ENCODE measurements around the gene CHST9. TPM values are rescaled to one million over a fixed set of nuclear protein-coding genes. Genes with fewer than 3 reads are reported as not detected.

Gene CHST9
- total and polyA plus RNA-seq, 2 of the 13 experiments (the other 11 are each of a cell fraction or from before 2014, with no cell fraction given): 3.2 to 9.6 TPM

DNA sequence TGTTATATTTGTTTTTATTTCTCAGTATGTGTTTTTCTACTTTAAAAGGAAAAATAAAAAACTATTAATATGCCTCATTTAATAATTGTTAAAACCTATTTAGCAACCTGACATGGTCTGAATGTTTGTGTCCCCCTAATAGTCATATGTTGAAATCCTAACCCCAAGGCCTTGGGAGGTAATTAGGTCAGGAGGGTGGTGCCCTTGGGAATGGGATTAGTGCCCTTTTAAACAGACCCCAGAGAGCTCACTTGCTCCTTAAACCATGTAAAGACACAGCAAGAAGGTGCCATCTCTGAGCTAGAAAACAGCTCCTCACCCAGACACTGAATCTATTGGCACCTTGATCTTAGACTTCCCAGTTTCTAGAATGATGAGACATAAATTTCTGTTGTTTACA lies 71.8 kb downstream of the CHST9 start:
- Histone ChIP-seq H3K36me3 (replicated peaks in 1 of 2; ENCODE audit: control insufficient read depth in 1 of 2, insufficient read depth in 2 of 2, low read length in 2 of 2) (no peaks in the 10 kb centered on the region; a peak in 1 of 5 replicates), H3K4me3 (replicated peaks in 1 of 3; ENCODE audit: insufficient read depth in 1 of 3, low read depth in 2 of 3, low read length in 3 of 3) (no peak overlapping the region), H3K27me3 (ENCODE audit: control insufficient read depth in 1 of 2, insufficient read depth in 2 of 2, low read length in 2 of 2) (no peaks in the 10 kb centered on the region), H3K79me2 (ENCODE audit: insufficient read depth, low read length) (no peaks in the 10 kb centered on the region), H4K20me1 (ENCODE audit: insufficient read depth, low read length) (no peaks in the 10 kb centered on the region), H3K27ac (ENCODE audit: extremely low read length, insufficient read depth, low read length) (no peak overlapping the region), H3K4me1 (ENCODE audit: insufficient read depth, low read length) (no peaks in the 10 kb centered on the region), H3K9me3 (ENCODE audit: low read length) (peaks cover 7% of the 10 kb centered on the region; the same call in 1 of the 2 replicates), H3K4me2 (ENCODE audit: low read depth, low read length) (no peak overlapping the region), H3K9ac (ENCODE audit: insufficient read depth, low read depth, low read length) (no peak overlapping the region), H2AFZ (ENCODE audit: low read length) (no peak overlapping the region)
- BruUV-seq (replicated peaks): no TSS peak
- in situ Hi-C loops (cut with HindIII; ENCODE audit: extremely low pct_ligation_motif_present, low pct_unique_long_range_greater_than_20kb) (no loop called here), intact Hi-C loops (cut with micrococcal nuclease; ENCODE audit: unreplicated experiment) (loop anchor here (5.0 kb wide), 1 partner anchor 326 kb away; no protein-coding TSS in a partner anchor)
- ChIA-PET CTCF (ENCODE audit: low intra/inter-chr PET ratio, low total read pairs) (no interaction called here), POLR2A (no interaction called here)
- FAIRE-seq (no peak), ATAC-seq (no peak), DNase-seq (ENCODE audit: low spot score) (no peak)
- TF ChIP-seq, protein P1, sequence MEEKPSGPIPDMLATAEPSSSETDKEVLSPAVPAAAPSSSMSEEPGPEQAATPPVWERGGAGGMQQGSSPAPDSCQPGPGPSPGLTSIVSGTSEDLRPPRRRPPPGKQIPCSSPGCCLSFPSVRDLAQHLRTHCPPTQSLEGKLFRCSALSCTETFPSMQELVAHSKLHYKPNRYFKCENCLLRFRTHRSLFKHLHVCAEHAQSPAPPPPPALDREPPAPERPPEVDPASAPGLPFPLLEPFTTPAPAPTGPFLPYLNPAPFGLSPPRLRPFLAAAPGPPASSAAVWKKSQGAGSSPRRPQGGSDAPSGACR (CRISPR knock-in tag; IDR thresholded peaks at IDR 0.05): no peak
- peak; percentile 98 for TF ChIP-seq ZNF264 (CRISPR knock-in tag; IDR thresholded peaks at IDR 0.05)

DNA sequence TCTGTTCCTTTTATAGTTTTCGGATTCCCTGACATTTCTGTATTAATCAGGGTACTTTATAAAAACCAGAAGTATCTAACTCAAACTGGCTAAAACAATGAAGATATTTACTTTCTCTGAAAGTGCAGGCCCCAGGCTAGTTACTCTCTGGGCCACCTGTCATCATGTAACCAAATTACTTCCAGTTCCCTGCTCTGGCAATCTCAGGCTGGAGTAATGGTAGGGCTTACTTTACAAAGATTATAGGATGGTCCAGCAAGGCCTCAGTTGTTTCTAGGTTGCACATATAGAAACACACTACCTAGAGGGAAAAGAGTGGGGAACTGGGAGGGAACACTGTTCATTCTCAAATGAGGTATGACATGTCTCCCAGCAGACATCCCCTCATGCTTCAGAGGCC lies 74.8 kb downstream of the CHST9 start:
- Histone ChIP-seq H3K27ac (ENCODE audit: extremely low read length, insufficient read depth, low read length) (no peak overlapping the region), H3K79me2 (ENCODE audit: insufficient read depth, low read length) (no peaks in the 10 kb centered on the region), H3K4me2 (ENCODE audit: low read depth, low read length) (no peak overlapping the region), H3K4me1 (ENCODE audit: insufficient read depth, low read length) (no peaks in the 10 kb centered on the region), H2AFZ (ENCODE audit: low read length) (no peak overlapping the region), H3K9me3 (ENCODE audit: low read length) (peaks cover 7% of the 10 kb centered on the region; the same call in 1 of the 2 replicates), H4K20me1 (ENCODE audit: insufficient read depth, low read length) (no peaks in the 10 kb centered on the region), H3K9ac (ENCODE audit: insufficient read depth, low read depth, low read length) (no peak overlapping the region), H3K27me3 (ENCODE audit: control insufficient read depth in 1 of 2, insufficient read depth in 2 of 2, low read length in 2 of 2) (no peaks in the 10 kb centered on the region), H3K36me3 (replicated peaks in 1 of 2; ENCODE audit: control insufficient read depth in 1 of 2, insufficient read depth in 2 of 2, low read length in 2 of 2) (no peaks in the 10 kb centered on the region; a peak in 1 of 5 replicates), H3K4me3 (replicated peaks in 1 of 3; ENCODE audit: insufficient read depth in 1 of 3, low read depth in 2 of 3, low read length in 3 of 3) (no peak overlapping the region)
- WGBS (ENCODE audit: low lambda C conversion rate): 91% methylated on average over 1 of the region's 1 CpG
- POLR2A ChIA-PET: no interaction called here
- no peak for ATAC-seq
- in situ Hi-C loops (cut with HindIII; ENCODE audit: extremely low pct_ligation_motif_present, low pct_unique_long_range_greater_than_20kb) (no loop called here), intact Hi-C loops (cut with micrococcal nuclease; ENCODE audit: unreplicated experiment) (loop anchor here (5.0 kb wide), 1 partner anchor 323 kb away; no protein-coding TSS in a partner anchor)
- TF ChIP-seq AHR (CRISPR knock-in tag; IDR thresholded peaks at IDR 0.05) (no peak), CHCHD3 (CRISPR knock-in tag; IDR thresholded peaks at IDR 0.05) (no peak), PAX8 (CRISPR knock-in tag; IDR thresholded peaks at IDR 0.05; ENCODE audit: borderline replicate concordance) (no peak), ZNF234 (CRISPR knock-in tag; conservative IDR thresholded peaks at IDR 0.05) (no peak), ZSCAN12 (CRISPR knock-in tag; IDR thresholded peaks at IDR 0.05) (no peak), ZNF138 (CRISPR knock-in tag; IDR thresholded peaks at IDR 0.05; ENCODE audit: low read depth) (no peak), TAF15 (IDR thresholded peaks at IDR 0.05; ENCODE audit: low read depth, low read length, poor library complexity, severe bottlenecking) (no peak), ZNF737 (CRISPR knock-in tag; IDR thresholded peaks at IDR 0.05; ENCODE audit: borderline replicate concordance) (no peak)
- TF ChIP-seq, protein P2, sequence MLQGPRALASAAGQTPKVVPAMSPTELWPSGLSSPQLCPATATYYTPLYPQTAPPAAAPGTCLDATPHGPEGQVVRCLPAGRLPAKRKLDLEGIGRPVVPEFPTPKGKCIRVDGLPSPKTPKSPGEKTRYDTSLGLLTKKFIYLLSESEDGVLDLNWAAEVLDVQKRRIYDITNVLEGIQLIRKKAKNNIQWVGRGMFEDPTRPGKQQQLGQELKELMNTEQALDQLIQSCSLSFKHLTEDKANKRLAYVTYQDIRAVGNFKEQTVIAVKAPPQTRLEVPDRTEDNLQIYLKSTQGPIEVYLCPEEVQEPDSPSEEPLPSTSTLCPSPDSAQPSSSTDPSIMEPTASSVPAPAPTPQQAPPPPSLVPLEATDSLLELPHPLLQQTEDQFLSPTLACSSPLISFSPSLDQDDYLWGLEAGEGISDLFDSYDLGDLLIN (CRISPR knock-in tag; IDR thresholded peaks at IDR 0.05; ENCODE audit: borderline replicate concordance): no peak
- TF ChIP-seq, protein P3, sequence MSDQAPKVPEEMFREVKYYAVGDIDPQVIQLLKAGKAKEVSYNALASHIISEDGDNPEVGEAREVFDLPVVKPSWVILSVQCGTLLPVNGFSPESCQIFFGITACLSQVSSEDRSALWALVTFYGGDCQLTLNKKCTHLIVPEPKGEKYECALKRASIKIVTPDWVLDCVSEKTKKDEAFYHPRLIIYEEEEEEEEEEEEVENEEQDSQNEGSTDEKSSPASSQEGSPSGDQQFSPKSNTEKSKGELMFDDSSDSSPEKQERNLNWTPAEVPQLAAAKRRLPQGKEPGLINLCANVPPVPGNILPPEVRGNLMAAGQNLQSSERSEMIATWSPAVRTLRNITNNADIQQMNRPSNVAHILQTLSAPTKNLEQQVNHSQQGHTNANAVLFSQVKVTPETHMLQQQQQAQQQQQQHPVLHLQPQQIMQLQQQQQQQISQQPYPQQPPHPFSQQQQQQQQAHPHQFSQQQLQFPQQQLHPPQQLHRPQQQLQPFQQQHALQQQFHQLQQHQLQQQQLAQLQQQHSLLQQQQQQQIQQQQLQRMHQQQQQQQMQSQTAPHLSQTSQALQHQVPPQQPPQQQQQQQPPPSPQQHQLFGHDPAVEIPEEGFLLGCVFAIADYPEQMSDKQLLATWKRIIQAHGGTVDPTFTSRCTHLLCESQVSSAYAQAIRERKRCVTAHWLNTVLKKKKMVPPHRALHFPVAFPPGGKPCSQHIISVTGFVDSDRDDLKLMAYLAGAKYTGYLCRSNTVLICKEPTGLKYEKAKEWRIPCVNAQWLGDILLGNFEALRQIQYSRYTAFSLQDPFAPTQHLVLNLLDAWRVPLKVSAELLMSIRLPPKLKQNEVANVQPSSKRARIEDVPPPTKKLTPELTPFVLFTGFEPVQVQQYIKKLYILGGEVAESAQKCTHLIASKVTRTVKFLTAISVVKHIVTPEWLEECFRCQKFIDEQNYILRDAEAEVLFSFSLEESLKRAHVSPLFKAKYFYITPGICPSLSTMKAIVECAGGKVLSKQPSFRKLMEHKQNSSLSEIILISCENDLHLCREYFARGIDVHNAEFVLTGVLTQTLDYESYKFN (CRISPR knock-in tag; conservative IDR thresholded peaks at IDR 0.05): no peak
- no TSS peak for BruUV-seq (replicated peaks)
- CTCF ChIA-PET (ENCODE audit: low intra/inter-chr PET ratio, low total read pairs): no interaction called here
- no peak for DNase-seq (ENCODE audit: low spot score)
- no peak for FAIRE-seq
